Esophagus squamous epithelium (tissue), 4 donors: ENCODE data around the gene OXCT2.

ENCODE experiments used
- CTCF ChIP-seq, 6 experiments: fragments of 450-650 bp in 4 of 6; fragments of 200-600 bp in 2 of 6; sonication (generic) in 2 of 6; IDR thresholded peaks; one replicate each; pipeline ENCODE4 v1.5.1; 2016 to 2019; ENCODE audit warnings: antibody characterized with exemption in 6 of 6, mild to moderate bottlenecking in 4 of 6, moderate library complexity in 4 of 6
- POLR2A ChIP-seq, 4 donors: fragments of 450-650 bp; IDR thresholded peaks; one replicate each; pipeline ENCODE4 v1.6.1; 2017; ENCODE audit warnings: antibody characterized with exemption in 4 of 4, mild to moderate bottlenecking in 4 of 4, moderate library complexity in 3 of 4

- no peak for TF ChIP-seq CTCF (IDR thresholded peaks at IDR 0.05)
- no peak for TF ChIP-seq POLR2A (IDR thresholded peaks at IDR 0.05)
These were observed 9.4 kb downstream of the OXCT2 start for GRCh38 chr1:39761557-39762260.
